ENCODE measurements around the gene RSPO3. TPM values are rescaled to one million over a fixed set of nuclear protein-coding genes. Genes with fewer than 3 reads are reported as not detected.
A peak's percentile ranks its signal among the peaks of the same experiment; 100 is the strongest.

Gene RSPO3
- total and polyA plus RNA-seq, 4 donors, result 2.5 to 4.0 (median 3.6) TPM

DNA sequence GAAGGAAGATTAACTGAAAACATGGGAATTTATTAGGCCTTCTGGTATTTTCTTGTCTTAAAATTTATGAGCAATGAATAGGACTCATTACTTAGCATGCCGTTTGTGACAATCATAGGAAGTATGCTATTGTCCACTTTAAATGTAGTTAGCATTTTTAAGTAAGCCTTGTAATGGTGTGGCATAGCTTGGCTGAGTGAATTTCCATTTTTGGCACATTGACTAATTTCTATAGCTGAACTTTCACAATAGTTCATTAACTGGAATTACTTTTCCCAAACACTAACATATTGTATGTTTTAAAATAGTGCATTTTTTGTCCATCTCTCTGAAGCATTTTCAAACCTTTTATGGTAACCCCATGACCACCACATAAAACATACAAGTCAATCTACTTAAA, 15.7 kb downstream of the RSPO3 start:
- Histone ChIP-seq H3K27me3 (ENCODE audit: control insufficient read depth, insufficient read depth, low read length) (no peaks in the 10 kb centered on the region), H3K27ac (ENCODE audit: low read depth, low read length) (no peak overlapping the region), H3K36me3 (ENCODE audit: control insufficient read depth, insufficient read depth, low read length) (no peaks in the 10 kb centered on the region), H3K9me3 (ENCODE audit: control insufficient read depth, insufficient read depth, low read length) (no peaks in the 10 kb centered on the region), H3K4me3 (ENCODE audit: low read depth, low read length) (no peak overlapping the region), H3K4me1 (ENCODE audit: control insufficient read depth, insufficient read depth, low read length) (no peaks in the 10 kb centered on the region)
- no CpG with 5 or more reads among the region's 1 CpG for WGBS (ENCODE audit: insufficient coverage)
- no peak for DNase-seq (ENCODE audit: low read depth in 4 of 6, low spot score in 6 of 6)

DNA sequence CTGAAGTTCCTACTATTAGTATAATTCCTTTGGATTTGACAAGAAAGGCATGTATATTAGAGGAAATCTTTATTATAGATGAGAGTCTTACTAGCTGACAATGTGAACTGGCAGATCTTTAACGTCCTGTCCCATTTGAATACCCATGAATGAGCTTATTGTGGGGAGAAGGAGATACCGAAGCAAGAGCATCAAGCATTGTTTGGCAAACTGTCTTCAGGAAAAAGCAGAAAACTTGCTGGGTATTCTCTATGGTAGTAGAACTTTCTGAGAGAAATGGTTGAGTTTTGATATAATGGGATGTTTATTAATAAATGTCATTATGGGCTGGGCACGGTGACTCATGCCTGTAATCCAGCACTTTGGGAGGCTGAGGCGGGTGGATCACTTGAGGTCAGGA, 18.3 kb downstream of the RSPO3 start:
- Histone ChIP-seq H3K27ac (ENCODE audit: low read depth, low read length) (no peak overlapping the region), H3K4me3 (ENCODE audit: low read depth, low read length) (no peak overlapping the region), H3K27me3 (ENCODE audit: control insufficient read depth, insufficient read depth, low read length) (no peaks in the 10 kb centered on the region), H3K9me3 (ENCODE audit: control insufficient read depth, insufficient read depth, low read length) (no peaks in the 10 kb centered on the region), H3K36me3 (ENCODE audit: control insufficient read depth, insufficient read depth, low read length) (no peaks in the 10 kb centered on the region), H3K4me1 (ENCODE audit: control insufficient read depth, insufficient read depth, low read length) (no peaks in the 10 kb centered on the region)
- WGBS (ENCODE audit: insufficient coverage), result 69% methylated on average over 3 of the region's 4 CpGs
- no peak for DNase-seq (ENCODE audit: low read depth in 4 of 6, low spot score in 6 of 6)

DNA sequence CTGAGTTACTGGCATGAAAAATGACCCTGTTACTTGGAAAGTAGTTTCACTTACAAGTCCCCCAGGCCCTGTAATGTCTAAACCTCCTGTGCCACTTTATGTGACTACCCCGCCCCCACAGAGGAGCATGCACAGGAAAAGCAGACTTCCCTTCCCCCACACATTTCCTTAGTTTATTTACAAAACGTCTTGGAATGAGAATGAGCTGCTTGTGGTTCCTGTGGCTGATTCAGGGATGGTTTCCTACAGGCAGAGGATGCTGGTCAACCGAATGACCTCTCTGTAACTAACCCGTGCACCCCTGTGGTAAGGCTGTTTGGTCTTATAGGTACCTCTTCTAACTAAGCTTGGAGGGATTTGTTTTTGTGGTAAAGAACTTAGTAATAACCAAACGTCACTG, 28.5 kb downstream of the RSPO3 start:
- no peak for DNase-seq (ENCODE audit: low read depth in 4 of 6, low spot score in 6 of 6)
- no peak overlapping the region for H3K27ac ChIP-seq (ENCODE audit: low read depth, low read length)
- no peaks in the 10 kb centered on the region for H3K9me3 ChIP-seq (ENCODE audit: control insufficient read depth, insufficient read depth, low read length)
- H3K36me3 ChIP-seq (ENCODE audit: control insufficient read depth, insufficient read depth, low read length), result no peaks in the 10 kb centered on the region
- no peak overlapping the region for H3K4me3 ChIP-seq (ENCODE audit: low read depth, low read length)
- no peaks in the 10 kb centered on the region for H3K4me1 ChIP-seq (ENCODE audit: control insufficient read depth, insufficient read depth, low read length)
- WGBS (ENCODE audit: insufficient coverage), result no CpG with 5 or more reads among the region's 5 CpGs
- no peaks in the 10 kb centered on the region for H3K27me3 ChIP-seq (ENCODE audit: control insufficient read depth, insufficient read depth, low read length)

DNA sequence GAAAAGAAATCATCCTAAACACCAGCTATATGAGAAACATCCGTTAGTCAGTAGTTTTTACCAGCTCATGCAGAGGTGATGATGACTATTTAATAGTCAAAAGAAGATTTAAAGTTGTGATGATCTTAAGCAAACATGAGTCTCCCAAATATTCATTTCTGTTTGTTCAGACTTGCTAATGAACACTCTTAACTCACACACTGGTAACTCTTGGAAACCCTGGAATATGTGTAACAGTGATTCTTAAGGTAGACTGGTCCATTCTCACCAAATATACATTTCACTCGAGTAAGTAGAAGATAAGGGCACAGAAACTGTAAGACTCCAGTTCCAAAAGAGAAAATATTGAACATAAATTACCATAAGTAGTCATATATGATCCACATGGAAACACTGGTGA, 29.1 kb downstream of the RSPO3 start:
- no peaks in the 10 kb centered on the region for H3K27me3 ChIP-seq (ENCODE audit: control insufficient read depth, insufficient read depth, low read length)
- H3K9me3 ChIP-seq (ENCODE audit: control insufficient read depth, insufficient read depth, low read length), result no peaks in the 10 kb centered on the region
- H3K4me1 ChIP-seq (ENCODE audit: control insufficient read depth, insufficient read depth, low read length), result no peaks in the 10 kb centered on the region
- no peak overlapping the region for H3K27ac ChIP-seq (ENCODE audit: low read depth, low read length)
- WGBS (ENCODE audit: insufficient coverage), result no CpG with 5 or more reads among the region's 2 CpGs
- no peak overlapping the region for H3K4me3 ChIP-seq (ENCODE audit: low read depth, low read length)
- H3K36me3 ChIP-seq (ENCODE audit: control insufficient read depth, insufficient read depth, low read length), result no peaks in the 10 kb centered on the region
- no peak for DNase-seq (ENCODE audit: low read depth in 4 of 6, low spot score in 6 of 6)

DNA sequence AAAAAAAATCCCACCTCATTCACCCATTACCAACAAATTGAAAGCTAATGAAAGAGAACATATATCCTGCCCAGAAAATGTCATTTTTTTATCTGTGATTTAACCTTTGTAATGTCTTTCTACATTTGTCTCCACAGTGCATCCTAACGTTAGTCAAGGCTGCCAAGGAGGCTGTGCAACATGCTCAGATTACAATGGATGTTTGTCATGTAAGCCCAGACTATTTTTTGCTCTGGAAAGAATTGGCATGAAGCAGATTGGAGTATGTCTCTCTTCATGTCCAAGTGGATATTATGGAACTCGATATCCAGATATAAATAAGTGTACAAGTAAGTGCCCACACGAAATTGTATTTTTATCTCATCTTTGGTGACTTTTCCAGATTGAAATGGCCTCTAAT, 30.0 kb downstream of the RSPO3 start:
- Histone ChIP-seq H3K4me3 (ENCODE audit: low read depth, low read length) (no peak overlapping the region), H3K4me1 (ENCODE audit: control insufficient read depth, insufficient read depth, low read length) (no peaks in the 10 kb centered on the region), H3K27ac (ENCODE audit: low read depth, low read length) (no peak overlapping the region), H3K27me3 (ENCODE audit: control insufficient read depth, insufficient read depth, low read length) (no peaks in the 10 kb centered on the region), H3K36me3 (ENCODE audit: control insufficient read depth, insufficient read depth, low read length) (no peaks in the 10 kb centered on the region), H3K9me3 (ENCODE audit: control insufficient read depth, insufficient read depth, low read length) (no peaks in the 10 kb centered on the region)
- WGBS (ENCODE audit: insufficient coverage), result no CpG with 5 or more reads among the region's 3 CpGs
- no peak for DNase-seq (ENCODE audit: low read depth in 4 of 6, low spot score in 6 of 6)

DNA sequence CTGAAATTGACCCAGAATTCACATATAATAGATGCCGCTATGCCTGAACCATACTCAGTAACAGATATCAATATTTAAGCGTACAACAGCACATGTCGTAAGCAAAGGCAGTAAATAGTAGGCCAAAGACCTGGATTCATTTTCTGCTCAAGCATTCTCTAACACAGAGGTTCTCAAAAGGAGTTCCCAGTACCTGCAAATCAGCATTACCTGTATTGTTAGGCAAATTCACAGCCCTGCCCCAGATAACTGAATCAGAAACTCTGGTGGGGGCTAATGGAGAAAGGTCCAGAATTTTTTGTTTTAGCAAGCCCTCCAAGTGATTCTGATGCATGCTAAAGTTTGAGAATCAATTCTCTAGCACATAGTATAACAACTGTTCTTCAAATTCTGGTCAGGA, 36.0 kb downstream of the RSPO3 start:
- no peaks in the 10 kb centered on the region for H3K9me3 ChIP-seq (ENCODE audit: control insufficient read depth, insufficient read depth, low read length)

DNA sequence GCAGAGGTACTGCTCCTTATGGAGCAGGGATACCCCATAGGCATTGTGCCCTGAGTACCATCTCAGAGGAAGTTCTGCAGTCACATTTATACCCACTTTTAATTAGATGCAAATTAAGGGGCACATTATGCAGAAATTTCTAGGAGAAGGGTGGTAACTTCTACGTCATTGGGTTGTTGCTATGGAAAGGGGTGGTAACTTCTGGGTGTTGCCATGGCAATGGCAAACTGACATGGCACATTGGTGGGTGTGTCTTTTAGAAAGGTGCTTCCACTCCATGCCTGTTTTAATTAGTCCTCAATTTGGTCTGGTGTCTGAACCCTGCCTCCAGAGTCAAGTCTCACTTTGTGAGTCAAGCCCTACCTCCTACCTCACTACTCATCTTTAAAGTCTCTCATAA, 42.0 kb downstream of the RSPO3 start:
- no peaks in the 10 kb centered on the region for H3K9me3 ChIP-seq (ENCODE audit: control insufficient read depth, insufficient read depth, low read length)
- DNase-seq (ENCODE audit: low read depth in 4 of 6, low spot score in 6 of 6), result no peak
- H3K36me3 ChIP-seq (ENCODE audit: control insufficient read depth, insufficient read depth, low read length), result no peaks in the 10 kb centered on the region
- no peaks in the 10 kb centered on the region for H3K4me1 ChIP-seq (ENCODE audit: control insufficient read depth, insufficient read depth, low read length)
- no peak overlapping the region for H3K4me3 ChIP-seq (ENCODE audit: low read depth, low read length)
- H3K27ac ChIP-seq (ENCODE audit: low read depth, low read length), result no peak overlapping the region
- 100% methylated on average over 1 of the region's 1 CpG for WGBS (ENCODE audit: insufficient coverage)
- no peaks in the 10 kb centered on the region for H3K27me3 ChIP-seq (ENCODE audit: control insufficient read depth, insufficient read depth, low read length)

More for the DNA sequence above, 36.0 kb downstream of the RSPO3 start:
- WGBS (ENCODE audit: insufficient coverage), result 95% methylated on average over 3 of the region's 3 CpGs
- no peak overlapping the region for H3K4me3 ChIP-seq (ENCODE audit: low read depth, low read length)
- no peaks in the 10 kb centered on the region for H3K36me3 ChIP-seq (ENCODE audit: control insufficient read depth, insufficient read depth, low read length)
- no peaks in the 10 kb centered on the region for H3K27me3 ChIP-seq (ENCODE audit: control insufficient read depth, insufficient read depth, low read length)
- H3K4me1 ChIP-seq (ENCODE audit: control insufficient read depth, insufficient read depth, low read length), result no peaks in the 10 kb centered on the region
- H3K27ac ChIP-seq (ENCODE audit: low read depth, low read length), result no peak overlapping the region
- DNase-seq (ENCODE audit: low read depth in 4 of 6, low spot score in 6 of 6), result no peak

DNA sequence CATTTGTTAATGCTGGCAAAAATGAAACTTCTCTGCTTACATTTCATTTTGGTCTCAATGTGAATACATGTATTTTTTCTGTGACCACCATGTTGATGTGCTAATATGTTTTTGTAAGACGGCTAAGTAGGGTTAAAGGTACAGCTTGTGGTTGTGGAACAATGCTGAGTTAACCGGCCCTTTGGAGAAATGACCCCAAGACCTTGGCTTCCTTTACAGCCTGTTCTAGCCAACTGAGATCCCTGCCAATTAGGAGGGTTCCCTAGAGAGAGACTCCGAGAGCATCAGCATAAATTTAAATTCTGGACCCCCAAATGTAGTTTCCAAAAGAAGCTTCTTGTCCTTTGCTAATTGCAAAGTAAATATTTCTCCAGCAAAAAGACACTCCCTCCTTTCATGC, 44.4 kb downstream of the RSPO3 start:
- no peaks in the 10 kb centered on the region for H3K4me1 ChIP-seq (ENCODE audit: control insufficient read depth, insufficient read depth, low read length)
- 0% methylated on average over 1 of the region's 3 CpGs for WGBS (ENCODE audit: insufficient coverage)
- DNase-seq (ENCODE audit: low read depth in 4 of 6, low spot score in 6 of 6), result peak in 1 of 6 donors; percentile 45
- no peaks in the 10 kb centered on the region for H3K9me3 ChIP-seq (ENCODE audit: control insufficient read depth, insufficient read depth, low read length)
- no peaks in the 10 kb centered on the region for H3K36me3 ChIP-seq (ENCODE audit: control insufficient read depth, insufficient read depth, low read length)
- H3K27me3 ChIP-seq (ENCODE audit: control insufficient read depth, insufficient read depth, low read length), result no peaks in the 10 kb centered on the region
- H3K27ac ChIP-seq (ENCODE audit: low read depth, low read length), result no peak overlapping the region
- H3K4me3 ChIP-seq (ENCODE audit: low read depth, low read length), result no peak overlapping the region

DNA sequence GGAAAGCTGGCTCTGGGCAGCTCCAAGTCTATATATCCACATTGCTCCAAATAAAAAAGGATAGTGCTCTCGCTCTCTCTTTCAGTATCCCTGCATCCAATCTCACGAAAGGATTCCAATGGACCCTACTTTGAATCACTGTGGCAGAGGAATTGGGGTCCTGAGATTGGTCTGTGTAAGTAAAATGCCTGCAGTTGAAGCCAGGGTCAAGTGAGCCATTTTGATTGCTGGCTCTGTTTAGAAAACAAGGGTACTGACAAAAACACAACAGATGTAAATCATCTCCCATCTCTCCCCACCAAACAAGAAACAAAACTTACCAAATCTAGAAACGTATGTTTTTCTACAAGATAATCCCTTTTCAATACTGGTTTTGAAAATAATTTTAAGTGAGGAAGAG, 45.6 kb downstream of the RSPO3 start:
- no peaks in the 10 kb centered on the region for H3K4me1 ChIP-seq (ENCODE audit: control insufficient read depth, insufficient read depth, low read length)
- no peaks in the 10 kb centered on the region for H3K27me3 ChIP-seq (ENCODE audit: control insufficient read depth, insufficient read depth, low read length)
- H3K9me3 ChIP-seq (ENCODE audit: control insufficient read depth, insufficient read depth, low read length), result no peaks in the 10 kb centered on the region
- H3K36me3 ChIP-seq (ENCODE audit: control insufficient read depth, insufficient read depth, low read length), result no peaks in the 10 kb centered on the region
- H3K4me3 ChIP-seq (ENCODE audit: low read depth, low read length), result no peak overlapping the region
- peak in 1 of 6 donors; percentile 21 for DNase-seq (ENCODE audit: low read depth in 4 of 6, low spot score in 6 of 6)
- no CpG with 5 or more reads among the region's 3 CpGs for WGBS (ENCODE audit: insufficient coverage)
- H3K27ac ChIP-seq (ENCODE audit: low read depth, low read length), result no peak overlapping the region

DNA sequence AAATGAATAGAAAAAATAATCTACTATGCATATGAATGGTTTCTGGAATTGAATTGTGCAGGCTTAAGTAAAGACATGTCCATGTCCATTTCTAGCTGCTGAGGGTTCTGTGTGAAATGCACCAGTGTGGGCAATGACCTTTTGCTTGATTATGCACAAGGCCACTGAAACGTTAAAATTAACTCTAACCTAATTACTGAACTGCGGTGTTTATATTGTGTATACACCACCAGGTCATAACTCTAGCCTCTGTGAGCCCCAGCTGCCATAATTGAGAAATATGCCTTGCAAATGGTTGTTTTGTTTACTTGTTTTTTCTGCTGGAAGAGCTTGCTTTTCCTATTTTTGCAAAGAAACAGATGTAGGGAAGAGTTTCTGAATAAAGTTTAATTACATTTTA, 46.1 kb downstream of the RSPO3 start:
- H3K27ac ChIP-seq (ENCODE audit: low read depth, low read length), result no peak overlapping the region
- no peak overlapping the region for H3K4me3 ChIP-seq (ENCODE audit: low read depth, low read length)
- H3K9me3 ChIP-seq (ENCODE audit: control insufficient read depth, insufficient read depth, low read length), result no peaks in the 10 kb centered on the region
- H3K36me3 ChIP-seq (ENCODE audit: control insufficient read depth, insufficient read depth, low read length), result no peaks in the 10 kb centered on the region
- H3K27me3 ChIP-seq (ENCODE audit: control insufficient read depth, insufficient read depth, low read length), result no peaks in the 10 kb centered on the region
- no CpG with 5 or more reads among the region's 2 CpGs for WGBS (ENCODE audit: insufficient coverage)
- DNase-seq (ENCODE audit: low read depth in 4 of 6, low spot score in 6 of 6), result peak in 1 of 6 donors; percentile 6
- no peaks in the 10 kb centered on the region for H3K4me1 ChIP-seq (ENCODE audit: control insufficient read depth, insufficient read depth, low read length)
